GM23338 (cell line): ENCODE measurements around the gene WWOX. TPM values are rescaled to one million over a fixed set of nuclear protein-coding genes. Genes with fewer than 3 reads are reported as not detected.

Experiments used
- ATAC-seq: fragments of 200-7000 bp; cut with Tn5 transposase; 3 replicates; pipeline ENCODE4 v1.9.1; 2020
- DNase-seq: peaks from one replicate; pipeline ENCODE4 v3.0.0-alpha.2; 2015; ENCODE audit warnings: low spot score
- H2AFZ ChIP-seq: fragments of 200-600 bp; sonication (generic); 2 replicates; pipeline ENCODE4 v1.8.0; 2016; ENCODE audit warnings: antibody characterized with exemption, mild to moderate bottlenecking, moderate library complexity
- H3F3A ChIP-seq: fragments of 200-600 bp; sonication (generic); replicated peaks from 2 replicates; pipeline ENCODE4 v1.8.0; 2017; ENCODE audit warnings: antibody characterized with exemption, mixed run types, low read depth
- H3K27ac ChIP-seq: fragments of 200-600 bp; sonication (generic); 2 replicates; pipeline ENCODE4 v1.6.1; 2016; ENCODE audit warnings: low read depth
- H3K27me3 ChIP-seq: fragments of 200-600 bp; sonication (generic); 2 replicates; pipeline ENCODE4 v1.8.0; 2016; ENCODE audit warnings: mild to moderate bottlenecking, mixed run types, moderate library complexity; ENCODE audit not compliant: insufficient read depth
- H3K36me3 ChIP-seq: fragments of 200-600 bp; sonication (generic); 2 replicates; pipeline ENCODE4 v1.8.0; 2016; ENCODE audit warnings: mild to moderate bottlenecking; ENCODE audit not compliant: insufficient read depth
- H3K4me1 ChIP-seq: fragments of 200-600 bp; sonication (generic); 2 replicates; pipeline ENCODE4 v1.8.0; 2016; ENCODE audit warnings: mild to moderate bottlenecking, moderate library complexity; ENCODE audit not compliant: insufficient read depth
- H3K4me2 ChIP-seq: fragments of 200-600 bp; sonication (generic); 2 replicates; pipeline ENCODE4 v1.7.1; 2017; ENCODE audit warnings: mixed run types
- H3K4me3 ChIP-seq: fragments of 200-600 bp; sonication (generic); 2 replicates; pipeline ENCODE4 v1.6.1; 2016; ENCODE audit warnings: mixed run types
- H3K79me2 ChIP-seq: fragments of 200-600 bp; sonication (generic); replicated peaks from 2 replicates; pipeline ENCODE4 v1.8.0; 2017; ENCODE audit warnings: mild to moderate bottlenecking; ENCODE audit not compliant: insufficient read depth
- H3K9me2 ChIP-seq: fragments of 200-600 bp; sonication (generic); 2 replicates; pipeline ENCODE4 v1.8.0; 2017; ENCODE audit not compliant: insufficient read depth
- H4K20me1 ChIP-seq: fragments of 200-600 bp; sonication (generic); replicated peaks from 2 replicates; pipeline ENCODE4 v1.8.0; 2017; ENCODE audit warnings: mild to moderate bottlenecking; ENCODE audit not compliant: insufficient read depth
- H3K27ac Mint-ChIP-seq: 2 replicates; pipeline ENCODE4 v1.8.0; 2020; ENCODE audit warnings: inconsistent platforms, mild to moderate bottlenecking, moderate library complexity, mixed read lengths
- H3K27me3 Mint-ChIP-seq: 3 replicates; pipeline ENCODE4 v1.8.0; 2022; ENCODE audit warnings: low read depth, mild to moderate bottlenecking, moderate library complexity, mixed read lengths, inconsistent platforms; ENCODE audit not compliant: insufficient read depth, poor library complexity
- H3K36me3 Mint-ChIP-seq: 3 replicates; pipeline ENCODE4 v1.8.0; 2021; ENCODE audit warnings: low read depth, mild to moderate bottlenecking, inconsistent platforms, moderate library complexity, mixed read lengths
- H3K4me1 Mint-ChIP-seq: 3 replicates; pipeline ENCODE4 v1.8.0; 2020; ENCODE audit warnings: mild to moderate bottlenecking, inconsistent platforms, mixed read lengths
- H3K4me3 Mint-ChIP-seq: 3 replicates; pipeline ENCODE4 v1.8.0; 2021; ENCODE audit warnings: moderate library complexity, mild to moderate bottlenecking, inconsistent platforms, mixed read lengths
- H3K9me3 Mint-ChIP-seq: 3 replicates; pipeline ENCODE4 v1.8.0; 2020; ENCODE audit warnings: moderate library complexity, mild to moderate bottlenecking, inconsistent platforms, mixed read lengths
- CREB1 ChIP-seq: fragments of 250-450 bp; sonication (Bioruptor Pico); IDR thresholded peaks from 2 replicates; pipeline ENCODE4 v1.5.0; 2020; ENCODE audit warnings: low read depth, mild to moderate bottlenecking, moderate library complexity
- EZH2 ChIP-seq: fragments of 200-600 bp; sonication (generic); IDR thresholded peaks from one replicate; pipeline ENCODE4 v1.8.0; 2017; ENCODE audit warnings: antibody characterized with exemption, mild to moderate bottlenecking, low read depth; ENCODE audit not compliant: unreplicated experiment
- EZH2phosphoT487 ChIP-seq: fragments of 200-600 bp; sonication (generic); IDR thresholded peaks from one replicate; pipeline ENCODE4 v1.8.1; 2018; ENCODE audit warnings: antibody characterized with exemption; ENCODE audit not compliant: unreplicated experiment
- JUNB ChIP-seq: IDR thresholded peaks from one replicate; pipeline ENCODE4 v1.6.1; 2016; ENCODE audit warnings: antibody characterized with exemption; ENCODE audit not compliant: unreplicated experiment
- NANOG ChIP-seq: IDR thresholded peaks from 2 replicates; pipeline ENCODE4 v1.6.1; 2016; ENCODE audit warnings: antibody characterized with exemption, borderline replicate concordance
- POLR2AphosphoS5 ChIP-seq: IDR thresholded peaks from 2 replicates; pipeline ENCODE4 v1.6.1; 2016; ENCODE audit warnings: antibody characterized with exemption, low read depth
- STAT1 ChIP-seq: IDR thresholded peaks from one replicate; pipeline ENCODE4 v1.6.1; 2016; ENCODE audit warnings: antibody characterized with exemption; ENCODE audit not compliant: unreplicated experiment
- ZNF114 ChIP-seq: fragments of 250-450 bp; sonication (Bioruptor Pico); IDR thresholded peaks from 2 replicates; pipeline ENCODE4 v1.5.0; 2020; ENCODE audit warnings: mild to moderate bottlenecking, moderate library complexity
- ZNF331 ChIP-seq: fragments of 250-450 bp; sonication (Bioruptor Pico); IDR thresholded peaks from 2 replicates; pipeline ENCODE4 v1.5.0; 2020; ENCODE audit warnings: low read depth, mild to moderate bottlenecking, moderate library complexity
- polyA plus RNA-seq: library from polyadenylated mRNA; unstranded; fragments of >200 nt; fragmentation: Nextera tagmentation; extraction: Ambion mirVana; gene quantifications from 2 replicates; pipeline ENCODE4 v1.2.1, GENCODE V29; 2016
- total RNA-seq: library from RNA; depleted of rRNA; stranded (reverse); fragments of >200 nt; shearing (Covaris generic); gene quantifications from 2 replicates; pipeline ENCODE4 v1.2.3, GENCODE V29; 2014
- TF ChIP-seq, protein P1 (sequence below), 2 experiments: fragments of 200-600 bp in 1 of 2; sonication (generic) in 1 of 2; conservative IDR thresholded peaks; 2 replicates each; pipeline versions ENCODE4 v1.5.1 to v1.6.1; 2016 to 2017; ENCODE audit warnings: antibody characterized with exemption in 2 of 2, low read depth in 2 of 2, mild to moderate bottlenecking in 2 of 2, moderate library complexity in 1 of 2
- TF ChIP-seq, protein P2 (sequence below): IDR thresholded peaks from 2 replicates; pipeline ENCODE4 v1.6.1; 2016; ENCODE audit warnings: antibody characterized with exemption
- TF ChIP-seq, protein P3 (sequence below): fragments of 250-450 bp; sonication (Bioruptor Pico); IDR thresholded peaks from 2 replicates; pipeline ENCODE4 v1.5.0; 2020; ENCODE audit warnings: mild to moderate bottlenecking, moderate library complexity

WWOX gene
- total and polyA plus RNA-seq, 2 experiments from 2014 or later, result 10.0 to 19.3 TPM

DNA sequence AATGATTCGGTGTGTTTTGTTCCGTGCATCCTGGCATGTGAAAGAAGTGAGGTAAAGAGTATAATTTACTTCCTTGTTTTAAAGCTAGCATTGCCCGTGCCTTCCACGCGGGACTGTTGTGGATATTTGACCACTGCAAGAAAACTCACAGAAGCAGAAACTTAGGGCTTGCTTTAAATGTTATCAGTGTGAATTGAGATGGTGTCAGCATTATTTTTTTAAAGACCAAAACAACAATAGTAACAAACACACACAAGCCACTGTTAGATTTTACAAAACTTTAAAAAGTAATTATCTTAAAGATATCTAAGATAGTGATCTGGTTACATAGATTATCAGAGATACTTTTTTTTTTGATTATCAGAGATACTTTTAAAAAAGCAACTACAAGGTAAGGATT is 47.4 kb downstream of the WWOX start (continued):
- TF ChIP-seq, protein P1, sequence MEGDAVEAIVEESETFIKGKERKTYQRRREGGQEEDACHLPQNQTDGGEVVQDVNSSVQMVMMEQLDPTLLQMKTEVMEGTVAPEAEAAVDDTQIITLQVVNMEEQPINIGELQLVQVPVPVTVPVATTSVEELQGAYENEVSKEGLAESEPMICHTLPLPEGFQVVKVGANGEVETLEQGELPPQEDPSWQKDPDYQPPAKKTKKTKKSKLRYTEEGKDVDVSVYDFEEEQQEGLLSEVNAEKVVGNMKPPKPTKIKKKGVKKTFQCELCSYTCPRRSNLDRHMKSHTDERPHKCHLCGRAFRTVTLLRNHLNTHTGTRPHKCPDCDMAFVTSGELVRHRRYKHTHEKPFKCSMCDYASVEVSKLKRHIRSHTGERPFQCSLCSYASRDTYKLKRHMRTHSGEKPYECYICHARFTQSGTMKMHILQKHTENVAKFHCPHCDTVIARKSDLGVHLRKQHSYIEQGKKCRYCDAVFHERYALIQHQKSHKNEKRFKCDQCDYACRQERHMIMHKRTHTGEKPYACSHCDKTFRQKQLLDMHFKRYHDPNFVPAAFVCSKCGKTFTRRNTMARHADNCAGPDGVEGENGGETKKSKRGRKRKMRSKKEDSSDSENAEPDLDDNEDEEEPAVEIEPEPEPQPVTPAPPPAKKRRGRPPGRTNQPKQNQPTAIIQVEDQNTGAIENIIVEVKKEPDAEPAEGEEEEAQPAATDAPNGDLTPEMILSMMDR (conservative IDR thresholded peaks at IDR 0.05; ENCODE audit: low read depth in 2 of 2), result no peak

DNA sequence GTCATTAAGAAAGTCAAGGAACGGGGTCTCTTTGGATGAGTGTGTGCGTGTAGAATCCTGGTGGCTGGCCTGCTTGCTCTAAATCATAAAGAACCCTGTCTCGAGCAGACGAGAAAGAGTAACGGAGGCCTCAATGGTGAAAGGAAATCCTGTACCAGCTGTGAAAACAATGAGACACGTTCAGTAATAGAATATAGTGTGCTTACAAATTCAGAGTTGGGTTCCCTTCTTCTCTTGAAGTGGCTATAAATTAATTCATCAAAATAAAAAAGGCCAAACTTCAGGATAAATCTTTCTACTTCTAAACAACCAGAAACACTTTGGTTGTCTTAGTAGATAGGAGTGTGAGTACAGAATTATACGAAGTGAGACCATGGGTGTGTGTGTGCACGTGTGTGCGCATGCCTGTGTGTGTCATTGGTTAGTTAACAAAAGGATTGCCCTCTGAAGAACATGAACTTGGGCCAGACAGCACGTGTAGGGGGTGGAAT is 48.5 kb downstream of the WWOX start:
- H3K36me3 ChIP-seq, result no peaks in the 10 kb centered on the region
- DNase-seq (no peak), ATAC-seq (no peak)
- no peaks in the 10 kb centered on the region for H3K27me3 ChIP-seq
- no peak overlapping the region for H3K27ac ChIP-seq
- 0 out of 2 replicates have a peak, but pooled peaks cover 3% of the 10 kb centered on the region for H3K9me2 ChIP-seq
- H3F3A ChIP-seq, result no peaks in the 10 kb centered on the region
- Mint-ChIP-seq H3K27ac (no peak overlapping the region), H3K4me1 (no peaks in the 10 kb centered on the region; the same call in 2 of the 3 replicates), H3K36me3 (0 out of 3 replicates have a peak, but pooled peaks cover 3% of the 10 kb centered on the region), H3K9me3 (peaks cover 4% of the 10 kb centered on the region; the same call in 1 of the 3 replicates), H3K4me3 (no peak overlapping the region), H3K27me3 (peaks cover 3% of the 10 kb centered on the region)
- H3K4me3 ChIP-seq, result no peak overlapping the region
- H4K20me1 ChIP-seq, result no peaks in the 10 kb centered on the region
- no peak overlapping the region for H3K4me2 ChIP-seq
- H3K79me2 ChIP-seq, result no peaks in the 10 kb centered on the region
- H3K4me1 ChIP-seq, result no peaks in the 10 kb centered on the region
- no peak overlapping the region for H2AFZ ChIP-seq
- TF ChIP-seq EZH2 (no peak), JUNB (no peak), CREB1 (CRISPR knock-in tag) (no peak), EZH2phosphoT487 (no peak), ZNF114 (no peak), STAT1 (no peak), POLR2AphosphoS5 (no peak), NANOG (no peak), ZNF331 (CRISPR knock-in tag) (no peak)
- TF ChIP-seq, protein P2, sequence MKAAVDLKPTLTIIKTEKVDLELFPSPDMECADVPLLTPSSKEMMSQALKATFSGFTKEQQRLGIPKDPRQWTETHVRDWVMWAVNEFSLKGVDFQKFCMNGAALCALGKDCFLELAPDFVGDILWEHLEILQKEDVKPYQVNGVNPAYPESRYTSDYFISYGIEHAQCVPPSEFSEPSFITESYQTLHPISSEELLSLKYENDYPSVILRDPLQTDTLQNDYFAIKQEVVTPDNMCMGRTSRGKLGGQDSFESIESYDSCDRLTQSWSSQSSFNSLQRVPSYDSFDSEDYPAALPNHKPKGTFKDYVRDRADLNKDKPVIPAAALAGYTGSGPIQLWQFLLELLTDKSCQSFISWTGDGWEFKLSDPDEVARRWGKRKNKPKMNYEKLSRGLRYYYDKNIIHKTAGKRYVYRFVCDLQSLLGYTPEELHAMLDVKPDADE, result no peak
- TF ChIP-seq, protein P1 (conservative IDR thresholded peaks at IDR 0.05; ENCODE audit: low read depth in 2 of 2), result no peak
- TF ChIP-seq, protein P3, sequence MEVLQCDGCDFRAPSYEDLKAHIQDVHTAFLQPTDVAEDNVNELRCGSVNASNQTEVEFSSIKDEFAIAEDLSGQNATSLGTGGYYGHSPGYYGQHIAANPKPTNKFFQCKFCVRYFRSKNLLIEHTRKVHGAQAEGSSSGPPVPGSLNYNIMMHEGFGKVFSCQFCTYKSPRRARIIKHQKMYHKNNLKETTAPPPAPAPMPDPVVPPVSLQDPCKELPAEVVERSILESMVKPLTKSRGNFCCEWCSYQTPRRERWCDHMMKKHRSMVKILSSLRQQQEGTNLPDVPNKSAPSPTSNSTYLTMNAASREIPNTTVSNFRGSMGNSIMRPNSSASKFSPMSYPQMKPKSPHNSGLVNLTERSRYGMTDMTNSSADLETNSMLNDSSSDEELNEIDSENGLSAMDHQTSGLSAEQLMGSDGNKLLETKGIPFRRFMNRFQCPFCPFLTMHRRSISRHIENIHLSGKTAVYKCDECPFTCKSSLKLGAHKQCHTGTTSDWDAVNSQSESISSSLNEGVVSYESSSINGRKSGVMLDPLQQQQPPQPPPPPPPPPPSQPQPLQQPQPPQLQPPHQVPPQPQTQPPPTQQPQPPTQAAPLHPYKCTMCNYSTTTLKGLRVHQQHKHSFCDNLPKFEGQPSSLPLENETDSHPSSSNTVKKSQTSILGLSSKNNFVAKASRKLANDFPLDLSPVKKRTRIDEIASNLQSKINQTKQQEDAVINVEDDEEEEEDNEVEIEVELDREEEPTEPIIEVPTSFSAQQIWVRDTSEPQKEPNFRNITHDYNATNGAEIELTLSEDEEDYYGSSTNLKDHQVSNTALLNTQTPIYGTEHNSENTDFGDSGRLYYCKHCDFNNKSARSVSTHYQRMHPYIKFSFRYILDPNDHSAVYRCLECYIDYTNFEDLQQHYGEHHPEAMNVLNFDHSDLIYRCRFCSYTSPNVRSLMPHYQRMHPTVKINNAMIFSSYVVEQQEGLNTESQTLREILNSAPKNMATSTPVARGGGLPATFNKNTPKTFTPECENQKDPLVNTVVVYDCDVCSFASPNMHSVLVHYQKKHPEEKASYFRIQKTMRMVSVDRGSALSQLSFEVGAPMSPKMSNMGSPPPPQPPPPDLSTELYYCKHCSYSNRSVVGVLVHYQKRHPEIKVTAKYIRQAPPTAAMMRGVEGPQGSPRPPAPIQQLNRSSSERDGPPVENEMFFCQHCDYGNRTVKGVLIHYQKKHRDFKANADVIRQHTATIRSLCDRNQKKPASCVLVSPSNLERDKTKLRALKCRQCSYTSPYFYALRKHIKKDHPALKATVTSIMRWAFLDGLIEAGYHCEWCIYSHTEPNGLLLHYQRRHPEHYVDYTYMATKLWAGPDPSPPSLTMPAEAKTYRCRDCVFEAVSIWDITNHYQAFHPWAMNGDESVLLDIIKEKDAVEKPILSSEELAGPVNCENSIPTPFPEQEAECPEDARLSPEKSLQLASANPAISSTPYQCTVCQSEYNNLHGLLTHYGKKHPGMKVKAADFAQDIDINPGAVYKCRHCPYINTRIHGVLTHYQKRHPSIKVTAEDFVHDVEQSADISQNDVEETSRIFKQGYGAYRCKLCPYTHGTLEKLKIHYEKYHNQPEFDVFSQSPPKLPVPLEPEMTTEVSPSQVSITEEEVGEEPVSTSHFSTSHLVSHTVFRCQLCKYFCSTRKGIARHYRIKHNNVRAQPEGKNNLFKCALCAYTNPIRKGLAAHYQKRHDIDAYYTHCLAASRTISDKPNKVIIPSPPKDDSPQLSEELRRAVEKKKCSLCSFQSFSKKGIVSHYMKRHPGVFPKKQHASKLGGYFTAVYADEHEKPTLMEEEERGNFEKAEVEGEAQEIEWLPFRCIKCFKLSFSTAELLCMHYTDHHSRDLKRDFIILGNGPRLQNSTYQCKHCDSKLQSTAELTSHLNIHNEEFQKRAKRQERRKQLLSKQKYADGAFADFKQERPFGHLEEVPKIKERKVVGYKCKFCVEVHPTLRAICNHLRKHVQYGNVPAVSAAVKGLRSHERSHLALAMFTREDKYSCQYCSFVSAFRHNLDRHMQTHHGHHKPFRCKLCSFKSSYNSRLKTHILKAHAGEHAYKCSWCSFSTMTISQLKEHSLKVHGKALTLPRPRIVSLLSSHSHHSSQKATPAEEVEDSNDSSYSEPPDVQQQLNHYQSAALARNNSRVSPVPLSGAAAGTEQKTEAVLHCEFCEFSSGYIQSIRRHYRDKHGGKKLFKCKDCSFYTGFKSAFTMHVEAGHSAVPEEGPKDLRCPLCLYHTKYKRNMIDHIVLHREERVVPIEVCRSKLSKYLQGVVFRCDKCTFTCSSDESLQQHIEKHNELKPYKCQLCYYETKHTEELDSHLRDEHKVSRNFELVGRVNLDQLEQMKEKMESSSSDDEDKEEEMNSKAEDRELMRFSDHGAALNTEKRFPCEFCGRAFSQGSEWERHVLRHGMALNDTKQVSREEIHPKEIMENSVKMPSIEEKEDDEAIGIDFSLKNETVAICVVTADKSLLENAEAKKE (CRISPR knock-in tag), result no peak
